MM.1S (cell line): ENCODE results near the gene SPOCK1.

Source experiments
- CTCF ChIP-seq: fragments of 300-600 bp; sonication (generic); IDR thresholded peaks from 2 replicates; pipeline ENCODE4 v1.5.1; 2016; ENCODE audit warnings: antibody characterized with exemption, low read length, mixed read lengths
- EZH2 ChIP-seq: fragments of 300-600 bp; sonication (generic); optimal IDR thresholded peaks from 2 replicates; pipeline ENCODE3; 2017; ENCODE audit warnings: low read depth, mild to moderate bottlenecking, antibody characterized with exemption, low read length, mixed read lengths
- EZH2phosphoT487 ChIP-seq: fragments of 300-600 bp; sonication (generic); IDR thresholded peaks from 2 replicates; pipeline ENCODE4 v1.6.1; 2018; ENCODE audit warnings: antibody characterized with exemption, low read length

GRCh38 chr5:137115152-137115551 lies 384.0 kb downstream of the SPOCK1 start:
- TF ChIP-seq CTCF (no peak), EZH2phosphoT487 (no peak), EZH2 (no peak)
